Fibroblast of skin of left quadriceps (primary cell): Measurements from ENCODE around the gene FGF4.
"Not testable (repeated sequence)": the region's sequence is repeated elsewhere in the genome, so short reads cannot be mapped to it uniquely, and the experiment has no call there.

Experiments
- DNase-seq, 2 experiments: peaks; one replicate each; pipeline ENCODE4 v3.0.0-alpha.2; 2013; ENCODE audit warnings: low read depth in 2 of 2

Gene FGF4

GRCh38 chr11:69773626-69774353 is 1.4 kb downstream of the FGF4 start:
- DNase-seq = no peak

- no peak for DNase-seq
Observed at GRCh38 chr11:69771466-69771865, 3.7 kb downstream of the FGF4 start.

- no peak for DNase-seq
Observed at GRCh38 chr11:69770540-69770939, 4.6 kb downstream of the FGF4 start.

GRCh38 chr11:69765498-69765995 is 9.6 kb downstream of the FGF4 start:
- no peak for DNase-seq

- not testable (repeated sequence) for DNase-seq
Observed at GRCh38 chr11:69764918-69765317, 10.2 kb downstream of the FGF4 start.

- DNase-seq = no peak
Observed at GRCh38 chr11:69760319-69760718, 14.8 kb downstream of the FGF4 start.

- DNase-seq = no peak
Observed at GRCh38 chr11:69752890-69753289, 22.3 kb downstream of the FGF4 start.

- no peak for DNase-seq
Observed at GRCh38 chr11:69750875-69751597, 24.1 kb downstream of the FGF4 start.

GRCh38 chr11:69750108-69750850 is 24.9 kb downstream of the FGF4 start:
- no peak for DNase-seq

GRCh38 chr11:69748637-69749036 is 26.5 kb downstream of the FGF4 start:
- DNase-seq = no peak

- DNase-seq = peak in 1 of 2 experiments; percentile 1
Observed at GRCh38 chr11:69746752-69747742, 28.1 kb downstream of the FGF4 start.

- DNase-seq = no peak
Observed at GRCh38 chr11:69746140-69746539, 29.0 kb downstream of the FGF4 start.

GRCh38 chr11:69745201-69745600 is 29.9 kb downstream of the FGF4 start:
- DNase-seq = no peak

- peak; percentile 63 to 68 for DNase-seq
Observed at GRCh38 chr11:69744435-69744834, 30.7 kb downstream of the FGF4 start.

- no peak for DNase-seq
Observed at GRCh38 chr11:69734841-69735240, 40.3 kb downstream of the FGF4 start.

- DNase-seq = no peak
Observed at GRCh38 chr11:69734367-69734766, 40.8 kb downstream of the FGF4 start.

GRCh38 chr11:69732910-69733309 is 42.2 kb downstream of the FGF4 start:
- no peak for DNase-seq

GRCh38 chr11:69731110-69731509 is 44.0 kb downstream of the FGF4 start:
- DNase-seq = no peak

- DNase-seq = no peak
Observed at GRCh38 chr11:69730500-69730899, 44.6 kb downstream of the FGF4 start.

- no peak for DNase-seq
Observed at GRCh38 chr11:69729252-69729651, 45.9 kb downstream of the FGF4 start.

- no peak for DNase-seq
Observed at GRCh38 chr11:69727266-69727665, 47.9 kb downstream of the FGF4 start.
